A549 (cell line): ENCODE data around the gene FAM110C. TPM values are rescaled to one million over a fixed set of nuclear protein-coding genes. Genes with fewer than 3 reads are reported as not detected.

Source experiments
- ATAC-seq, 2 experiments: fragments of 200-7000 bp in 1 of 2; fragments of >200 bp in 1 of 2; cut with Nextera tagmentation in 1 of 2; cut with Tn5 transposase in 1 of 2; 3 replicates each; pipeline versions ENCODE4 v1.8.0 to v1.9.1; 2018 to 2020; ENCODE audit warnings: mild to moderate bottlenecking in 1 of 2, moderate library complexity in 1 of 2
- CTCF ChIA-PET: fragments of 300-600 bp; sonication (Branson Sonifier 250); formaldehyde crosslinking; extraction: SDS; loops from one replicate; lab custom pipeline; 2021; ENCODE audit warnings: antibody characterized with exemption, inconsistent platforms; lab: Yijun Ruan, JAX
- POLR2A ChIA-PET: fragments of 350-600 bp; formaldehyde crosslinking; extraction: SDS; loops from one replicate; lab custom pipeline; 2021; ENCODE audit warnings: antibody characterized with exemption, inconsistent platforms; lab: Yijun Ruan, JAX
- DNase-seq, 2 experiments: peaks; one replicate each; pipeline versions ENCODE4 v3.0.0 to v3.0.0-alpha.2; 2011 to 2016; ENCODE audit warnings: low read depth in 1 of 2, low spot score in 1 of 2
- FAIRE-seq: peaks from 2 replicates; lab custom pipeline; 2011; peaks lifted over from hg19 to GRCh38; lab: Jason Lieb, UNC
- H3K27ac ChIP-seq, 2 experiments: fragments of >200 bp; sonication (Bioruptor Twin); formaldehyde crosslinking; 3 replicates each; pipeline ENCODE4 v1.5.1; 2016 to 2017
- H3K4me1 ChIP-seq: fragments of >200 bp; sonication (Bioruptor Twin); formaldehyde crosslinking; 3 replicates; pipeline ENCODE4 v1.6.1; 2016
- H3K4me2 ChIP-seq: fragments of >200 bp; sonication (Bioruptor Twin); formaldehyde crosslinking; 3 replicates; pipeline ENCODE4 v1.6.1; 2016
- H3K4me3 ChIP-seq: fragments of >200 bp; sonication (Bioruptor Twin); formaldehyde crosslinking; 3 replicates; pipeline ENCODE4 v1.5.1; 2016
- H3K9me3 ChIP-seq: fragments of >200 bp; sonication (Bioruptor Twin); formaldehyde crosslinking; 3 replicates; pipeline ENCODE4 v1.6.1; 2016
- BHLHE40 ChIP-seq: IDR thresholded peaks from 2 replicates; pipeline ENCODE4 v1.6.1; 2012; ENCODE audit warnings: low read depth, low read length, inconsistent platforms
- CBX2 ChIP-seq: fragments of 200-600 bp; sonication (generic); IDR thresholded peaks from 2 replicates; pipeline ENCODE4 v1.6.1; 2016; ENCODE audit warnings: low read depth, mild to moderate bottlenecking, borderline replicate concordance
- CEBPB ChIP-seq, 2 experiments: fragments of >200 bp in 1 of 2; sonication (Bioruptor Twin) in 1 of 2; formaldehyde crosslinking in 1 of 2; IDR thresholded peaks; 2 replicates each; pipeline ENCODE4 v1.6.1; 2012 to 2016
- CTCF ChIP-seq: fragments of >200 bp; sonication (Bioruptor Twin); formaldehyde crosslinking; IDR thresholded peaks from 3 replicates; pipeline ENCODE4 v1.5.1; 2016
- EHF ChIP-seq: fragments of 250-450 bp; sonication (Bioruptor Pico); IDR thresholded peaks from 2 replicates; pipeline ENCODE4 v1.5.0; 2020; ENCODE audit warnings: mild to moderate bottlenecking
- EHMT2 ChIP-seq: fragments of 200-600 bp; sonication (generic); IDR thresholded peaks from 2 replicates; pipeline ENCODE4 v1.6.1; 2016; ENCODE audit warnings: antibody characterized with exemption, low read depth, mild to moderate bottlenecking, moderate library complexity
- FOSB ChIP-seq: fragments of 250-450 bp; sonication (Bioruptor Pico); IDR thresholded peaks from 2 replicates; pipeline ENCODE4 v1.5.0; 2020; ENCODE audit warnings: mild to moderate bottlenecking, moderate library complexity
- FOSL2 ChIP-seq, 2 experiments: fragments of 450-650 bp in 1 of 2; fragments of >200 bp in 1 of 2; sonication (Bioruptor Twin) in 1 of 2; formaldehyde crosslinking; IDR thresholded peaks; 2 replicates each; pipeline versions ENCODE4 v1.5.0 to v1.6.1; 2016 to 2020; ENCODE audit warnings: mild to moderate bottlenecking in 1 of 2, moderate library complexity in 1 of 2
- HEYL ChIP-seq: fragments of 250-450 bp; sonication (Bioruptor Pico); IDR thresholded peaks from 2 replicates; pipeline ENCODE4 v1.8.0; 2021; ENCODE audit warnings: mild to moderate bottlenecking, moderate library complexity
- HOXB13 ChIP-seq: fragments of 250-450 bp; sonication (Bioruptor Pico); IDR thresholded peaks from 2 replicates; pipeline ENCODE4 v1.5.0; 2020; ENCODE audit warnings: low read depth, mild to moderate bottlenecking, moderate library complexity
- KDM5A ChIP-seq: fragments of 200-600 bp; sonication (generic); IDR thresholded peaks from 2 replicates; pipeline ENCODE4 v1.6.1; 2016; ENCODE audit warnings: antibody characterized with exemption, mild to moderate bottlenecking
- MAX ChIP-seq: IDR thresholded peaks from 2 replicates; pipeline ENCODE4 v1.6.1; 2012
- MAZ ChIP-seq: fragments of 150-350 bp; IDR thresholded peaks from 2 replicates; pipeline ENCODE4 v1.6.1; 2014; ENCODE audit warnings: antibody characterized with exemption, low read depth, low read length, borderline replicate concordance
- NFE2L2 ChIP-seq: fragments of 150-350 bp; conservative IDR thresholded peaks from 2 replicates; pipeline ENCODE4 v1.6.1; 2014; ENCODE audit warnings: low read length
- NPAS2 ChIP-seq: fragments of 250-450 bp; sonication (Bioruptor Pico); IDR thresholded peaks from 2 replicates; pipeline ENCODE4 v1.8.0; 2022; ENCODE audit warnings: mild to moderate bottlenecking, moderate library complexity, borderline replicate concordance
- NR3C1 ChIP-seq: fragments of >200 bp; sonication (Bioruptor Twin); formaldehyde crosslinking; IDR thresholded peaks from 3 replicates; pipeline ENCODE4 v1.6.1; 2017
- PHF8 ChIP-seq: fragments of 200-600 bp; sonication (generic); IDR thresholded peaks from 2 replicates; pipeline ENCODE4 v1.6.1; 2016; ENCODE audit warnings: low read depth, mild to moderate bottlenecking, antibody characterized with exemption, moderate library complexity, borderline replicate concordance
- POLR2A ChIP-seq: IDR thresholded peaks from 2 replicates; pipeline ENCODE4 v1.6.1; 2012; ENCODE audit warnings: mild to moderate bottlenecking, low read length
- POLR2AphosphoS2 ChIP-seq: conservative IDR thresholded peaks from 2 replicates; pipeline ENCODE4 v1.6.1; 2012; ENCODE audit warnings: low read length, improper control_type of control experiment, inconsistent platforms
- RAD21 ChIP-seq, 2 experiments: fragments of >200 bp in 1 of 2; sonication (Bioruptor Twin) in 1 of 2; formaldehyde crosslinking in 1 of 2; IDR thresholded peaks in 1 of 2; conservative IDR thresholded peaks in 1 of 2; 2 replicates in 1 of 2; 3 replicates in 1 of 2; pipeline ENCODE4 v1.6.1; 2012 to 2018; ENCODE audit warnings: inconsistent platforms in 1 of 2
- RNF2 ChIP-seq: fragments of 200-600 bp; sonication (generic); IDR thresholded peaks from 2 replicates; pipeline ENCODE4 v1.6.1; 2016; ENCODE audit warnings: low read depth, mild to moderate bottlenecking, antibody characterized with exemption, moderate library complexity, borderline replicate concordance
- SMC3 ChIP-seq: fragments of >200 bp; sonication (Bioruptor Twin); formaldehyde crosslinking; IDR thresholded peaks from 3 replicates; pipeline ENCODE4 v1.6.1; 2018; ENCODE audit warnings: inconsistent platforms
- USF2 ChIP-seq: fragments of 450-650 bp; IDR thresholded peaks from 2 replicates; pipeline ENCODE4 v1.6.1; 2014; ENCODE audit warnings: antibody characterized with exemption
- ZC3H11A ChIP-seq: fragments of 450-650 bp; IDR thresholded peaks from 2 replicates; pipeline ENCODE4 v1.6.1; 2014; ENCODE audit warnings: antibody characterized with exemption, mild to moderate bottlenecking
- ZSCAN20 ChIP-seq: fragments of 250-450 bp; sonication (Bioruptor Pico); IDR thresholded peaks from 2 replicates; pipeline ENCODE4 v1.8.0; 2022; ENCODE audit warnings: mild to moderate bottlenecking, moderate library complexity
- WGBS: methylation state at CpG from one replicate; pipeline ENCODE4 v1.1.6; 2017; ENCODE audit errors: missing lambda C conversion rate; 5-methylcytosine and 5-hydroxymethylcytosine counted together
- polyA plus RNA-seq, 4 experiments: library from polyadenylated mRNA; depleted of rRNA in 3 of 4; stranded (reverse); fragments of >200 nt; fragmentation: RNase III in 1 of 4; extraction: RNeasy Plus Mini Kit Qiagen cat#74134 plus additional on column Dnase treatment in 1 of 4; gene quantifications; 2 replicates in 3 of 4; 3 replicates in 1 of 4; pipeline ENCODE4 v1.2.3, GENCODE V29; 2011 to 2017

FAM110C gene
- polyA plus RNA-seq, 2 of the 4 experiments (the other 2 are of a cell fraction), result 0.08 to 0.35 TPM

- Histone ChIP-seq H3K4me2 (no peak overlapping the region), H3K4me1 (no peaks in the 10 kb centered on the region), H3K27ac (no peak overlapping the region), H3K9me3 (no peaks in the 10 kb centered on the region), H3K4me3 (no peak overlapping the region)
- CTCF ChIA-PET, result interaction anchor here (1.1 to 1.2 kb wide), 2 partner anchors 8 to 15 kb away, joined by 3 to 4 read pairs; no protein-coding TSS in a partner anchor
- WGBS, result 17% methylated on average over 4 of the region's 4 CpGs
- ATAC-seq, result no peak
- POLR2A ChIA-PET, result no interaction called here
- no peak for FAIRE-seq
- no peak for DNase-seq
- no peak for TF ChIP-seq BHLHE40
- TF ChIP-seq NFE2L2, result no peak
- no peak for TF ChIP-seq RNF2
- no peak for TF ChIP-seq NPAS2 (CRISPR knock-in tag)
- TF ChIP-seq POLR2A, result no peak
- no peak for TF ChIP-seq NR3C1
- no peak for TF ChIP-seq RAD21 (conservative IDR thresholded peaks at IDR 0.05 in 1 of 2, IDR thresholded peaks at IDR 0.05 in 1 of 2)
- no peak for TF ChIP-seq CTCF
- no peak for TF ChIP-seq EHF (CRISPR knock-in tag)
- no peak for TF ChIP-seq MAZ
- no peak for TF ChIP-seq HEYL (CRISPR knock-in tag)
- no peak for TF ChIP-seq POLR2AphosphoS2
- no peak for TF ChIP-seq HOXB13 (CRISPR knock-in tag)
- TF ChIP-seq FOSL2 (IDR thresholded peaks at IDR 0.05), result no peak
- TF ChIP-seq FOSL2 (CRISPR knock-in tag; IDR thresholded peaks at IDR 0.05), result no peak
Measured at GRCh38 chr2:65121-65520, 18.8 kb upstream of the FAM110C start.

- H3K4me1 ChIP-seq, result no peaks in the 10 kb centered on the region
- FAIRE-seq, result no peak
- TF ChIP-seq ZC3H11A (no peak), SMC3 (no peak), NR3C1 (no peak), USF2 (no peak), EHMT2 (no peak), KDM5A (no peak), FOSB (CRISPR knock-in tag) (no peak), CBX2 (no peak), CEBPB (IDR thresholded peaks at IDR 0.05) (no peak), ZSCAN20 (CRISPR knock-in tag) (no peak), RAD21 (conservative IDR thresholded peaks at IDR 0.05 in 1 of 2, IDR thresholded peaks at IDR 0.05 in 1 of 2) (no peak), MAX (no peak), PHF8 (no peak)
- peaks cover 4% of the 10 kb centered on the region; the same call in 2 of the 3 replicates for H3K9me3 ChIP-seq
- H3K4me3 ChIP-seq, result no peak overlapping the region
- no peak overlapping the region for H3K4me2 ChIP-seq
- ChIA-PET POLR2A (no interaction called here), CTCF (interaction anchor here (1.7 kb wide), 1 partner anchor 9 kb away, joined by 4 read pairs; no protein-coding TSS in a partner anchor)
- 5% methylated on average over 4 of the region's 4 CpGs for WGBS
- DNase-seq, result no peak
- H3K27ac ChIP-seq, result no peak overlapping the region
- no peak for ATAC-seq
Measured at GRCh38 chr2:55587-56448, 9.5 kb upstream of the FAM110C start.
